Measurements from ENCODE around the gene GDF11.
A peak's percentile ranks its signal among the peaks of the same experiment; 100 is the strongest.

GDF11 gene

DNA sequence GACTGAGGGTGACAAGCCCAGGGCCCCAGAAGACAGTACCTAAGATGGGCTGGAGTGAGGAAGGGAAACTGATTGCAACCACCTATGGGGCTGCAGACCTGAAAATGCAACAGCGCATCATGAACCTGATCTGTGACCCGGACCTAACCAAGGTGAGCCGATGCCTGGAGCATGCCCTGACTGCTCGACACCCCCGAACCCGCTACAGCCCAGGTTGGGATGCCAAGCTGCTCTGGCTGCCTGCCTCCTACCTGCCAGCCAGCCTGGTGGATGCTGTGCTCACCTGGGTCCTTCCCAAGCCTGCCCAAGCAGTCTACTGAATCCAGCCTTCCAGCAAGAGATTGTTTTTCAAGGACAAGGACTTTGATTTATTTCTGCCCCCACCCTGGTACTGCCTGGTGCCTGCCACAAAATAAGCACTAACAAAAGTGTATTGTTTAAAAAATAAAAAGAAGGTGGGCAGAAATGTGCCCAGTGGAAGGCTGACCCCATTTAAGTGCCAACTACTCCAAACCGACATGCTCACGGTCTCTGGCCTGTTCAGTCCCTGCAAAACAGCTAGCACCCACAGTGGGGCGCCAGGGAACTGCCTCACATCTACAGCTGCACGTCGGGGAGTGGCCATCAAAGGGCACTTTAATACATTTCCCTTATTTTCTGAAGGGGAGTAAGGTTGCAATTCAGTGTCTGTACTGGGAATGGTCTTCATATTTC, 18.5 kb upstream of the GDF11 start:
- no peaks in the 10 kb centered on the region for H3K27me3 Mint-ChIP-seq (ENCODE audit: low read depth)
- H3K4me3 Mint-ChIP-seq, result peak overlapping the region; percentile 39
- peaks cover 18% of the 10 kb centered on the region for H3K36me3 Mint-ChIP-seq (ENCODE audit: low read depth)
- H3K27ac Mint-ChIP-seq, result peak overlapping the region; percentile 64
- H3K9me3 Mint-ChIP-seq, result no peaks in the 10 kb centered on the region
- H3K4me1 Mint-ChIP-seq (ENCODE audit: low read depth), result peaks cover 18% of the 10 kb centered on the region
- peak; percentile 54 for DNase-seq (ENCODE audit: low spot score)

DNA sequence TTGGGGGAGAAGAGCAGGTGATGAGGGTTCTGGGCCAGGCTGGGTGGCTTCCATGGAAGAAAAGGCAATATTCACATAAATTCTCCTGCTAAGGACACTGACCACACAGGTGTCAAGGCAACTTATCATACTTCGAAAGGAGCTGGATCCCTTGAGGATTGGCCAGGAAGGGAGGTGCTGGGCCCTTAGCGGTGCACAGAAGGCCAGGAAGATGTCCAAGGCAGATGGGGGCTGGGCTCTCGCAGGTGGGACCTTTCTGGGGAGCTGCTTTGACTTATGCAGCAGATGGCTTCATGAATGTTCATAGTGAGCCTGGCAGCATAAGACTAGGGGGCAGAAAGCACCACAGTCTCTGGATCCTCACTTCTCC, 18.0 kb upstream of the GDF11 start:
- H3K4me3 Mint-ChIP-seq, result peak overlapping the region; percentile 39

DNA sequence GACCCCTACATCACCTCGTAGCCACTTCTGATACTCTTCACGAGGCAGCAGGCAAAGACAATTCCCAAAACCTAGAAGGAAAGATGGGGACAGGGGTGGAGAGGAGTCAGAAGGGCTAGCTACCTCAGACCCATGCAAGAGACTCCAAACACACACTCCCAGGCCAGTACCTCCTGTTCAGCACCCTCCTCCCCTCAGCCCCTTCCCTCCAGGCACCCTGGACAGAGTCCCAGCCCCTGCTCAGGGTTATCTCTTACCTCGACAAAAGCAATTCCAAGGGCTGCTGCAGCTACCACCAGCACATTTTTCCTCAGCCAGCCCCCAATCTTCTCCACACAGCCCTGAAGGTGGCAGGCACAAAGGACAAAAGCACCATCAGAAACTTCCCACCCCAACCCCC, 17.4 kb upstream of the GDF11 start:
- Mint-ChIP-seq H3K36me3 (ENCODE audit: low read depth) (peaks cover 18% of the 10 kb centered on the region), H3K27ac (no peak overlapping the region), H3K4me1 (ENCODE audit: low read depth) (peaks cover 28% of the 10 kb centered on the region), H3K9me3 (no peaks in the 10 kb centered on the region), H3K4me3 (no peak overlapping the region), H3K27me3 (ENCODE audit: low read depth) (no peaks in the 10 kb centered on the region)
- DNase-seq (ENCODE audit: low spot score), result no peak

More for the DNA sequence above, 18.0 kb upstream of the GDF11 start:
- H3K27ac Mint-ChIP-seq, result peak overlapping the region; percentile 64
- DNase-seq (ENCODE audit: low spot score), result no peak
- peaks cover 22% of the 10 kb centered on the region for H3K4me1 Mint-ChIP-seq (ENCODE audit: low read depth)
- no peaks in the 10 kb centered on the region for H3K9me3 Mint-ChIP-seq
- peaks cover 18% of the 10 kb centered on the region for H3K36me3 Mint-ChIP-seq (ENCODE audit: low read depth)
- no peaks in the 10 kb centered on the region for H3K27me3 Mint-ChIP-seq (ENCODE audit: low read depth)

DNA sequence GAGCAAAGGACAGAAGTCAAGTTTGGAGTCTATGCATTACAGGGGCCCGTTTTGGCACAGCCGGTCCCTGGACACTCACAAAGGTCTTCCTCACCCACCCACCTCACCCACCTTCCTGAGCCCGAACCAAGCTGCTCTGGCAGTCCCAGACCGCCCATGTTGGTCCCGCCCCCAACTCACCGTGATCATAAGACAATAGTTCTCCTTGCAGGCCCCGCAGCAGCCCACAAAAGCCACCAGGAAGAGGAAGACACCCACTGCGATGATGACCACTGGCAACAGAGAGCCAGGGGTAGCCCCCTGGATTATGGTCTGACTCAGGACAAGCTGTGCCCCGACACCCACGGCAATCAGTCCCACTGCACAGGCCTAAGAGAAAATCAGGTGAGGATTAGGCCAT, 16.0 kb upstream of the GDF11 start:
- Mint-ChIP-seq H3K36me3 (ENCODE audit: low read depth) (peaks cover 18% of the 10 kb centered on the region), H3K27me3 (ENCODE audit: low read depth) (no peaks in the 10 kb centered on the region)

DNA sequence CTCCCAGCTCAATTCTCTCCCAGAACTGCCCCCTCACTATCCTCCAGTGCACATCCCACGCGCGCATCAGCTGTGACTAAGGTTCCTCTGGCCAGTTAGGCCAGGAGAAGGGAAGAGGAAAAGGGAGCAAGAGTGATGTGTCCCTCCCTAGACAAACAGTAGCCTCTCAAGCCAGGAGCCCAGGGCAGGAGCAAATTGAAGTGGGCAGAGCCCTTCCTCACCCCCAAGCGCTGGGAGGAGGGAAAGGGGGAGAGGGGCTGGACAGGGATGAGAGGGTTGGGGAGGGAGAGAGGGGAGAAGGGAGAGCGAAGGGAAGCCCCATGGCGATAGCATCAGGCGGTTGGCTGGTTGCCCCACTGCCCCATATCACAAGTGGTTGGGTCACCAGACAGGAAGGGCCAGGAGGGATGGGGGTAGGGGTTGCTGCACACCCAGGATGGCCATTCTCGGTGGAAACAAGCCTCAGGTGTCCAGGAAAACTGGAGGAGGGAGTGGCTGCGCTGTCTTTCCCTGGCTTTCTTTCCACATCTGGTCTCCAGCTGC, 15.2 kb upstream of the GDF11 start:
- Mint-ChIP-seq H3K27ac (peak overlapping the region; percentile 83), H3K4me1 (ENCODE audit: low read depth) (peaks cover 31% of the 10 kb centered on the region), H3K27me3 (ENCODE audit: low read depth) (no peaks in the 10 kb centered on the region), H3K9me3 (no peaks in the 10 kb centered on the region), H3K36me3 (ENCODE audit: low read depth) (peaks cover 18% of the 10 kb centered on the region), H3K4me3 (peak overlapping the region; percentile 83)
- DNase-seq (ENCODE audit: low spot score), result no peak

More for the DNA sequence above, 16.0 kb upstream of the GDF11 start:
- H3K4me3 Mint-ChIP-seq, result peak overlapping the region; percentile 83
- peaks cover 31% of the 10 kb centered on the region for H3K4me1 Mint-ChIP-seq (ENCODE audit: low read depth)
- H3K9me3 Mint-ChIP-seq, result no peaks in the 10 kb centered on the region
- H3K27ac Mint-ChIP-seq, result peak overlapping the region; percentile 83
- DNase-seq (ENCODE audit: low spot score), result no peak

DNA sequence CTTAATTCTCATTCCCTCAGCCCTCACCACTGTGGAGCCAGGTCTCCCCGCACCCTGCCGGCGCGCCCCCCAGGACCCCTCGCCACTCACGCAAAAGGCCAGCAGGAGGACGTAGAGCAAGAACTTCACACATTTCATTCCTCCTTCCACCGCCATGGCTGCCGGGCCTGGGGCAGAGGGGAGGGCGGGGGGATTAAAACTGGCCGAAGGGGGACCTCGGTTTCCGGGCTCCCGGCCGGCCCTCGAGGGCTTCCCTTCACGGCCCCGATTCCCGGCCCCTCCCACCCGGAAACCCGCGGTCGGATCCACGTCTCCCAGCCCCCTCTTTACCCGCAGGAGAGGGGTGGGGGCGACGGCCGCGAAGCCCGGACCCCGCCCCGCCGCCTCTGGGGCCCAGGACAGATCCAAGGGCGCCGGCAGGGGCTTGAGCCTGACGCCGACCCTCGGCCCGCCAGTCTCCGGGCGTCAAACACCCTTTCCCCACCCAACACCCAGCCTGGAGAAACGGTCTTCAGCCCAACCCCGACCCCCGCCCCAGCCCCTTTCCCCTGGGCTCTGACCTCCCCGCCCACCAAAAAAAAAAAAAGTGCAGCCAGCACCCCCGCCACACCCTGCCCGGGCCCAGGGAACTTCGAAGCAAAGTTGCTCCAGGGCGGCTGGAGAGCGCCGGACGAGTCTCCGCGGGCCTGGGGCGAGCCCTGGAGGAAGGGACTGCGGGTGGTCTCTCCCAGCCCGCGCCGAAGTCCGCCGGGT, 14.6 kb upstream of the GDF11 start:
- Mint-ChIP-seq H3K36me3 (ENCODE audit: low read depth) (peaks cover 18% of the 10 kb centered on the region), H3K4me3 (peak overlapping the region; percentile 83), H3K9me3 (no peaks in the 10 kb centered on the region), H3K4me1 (ENCODE audit: low read depth) (peaks cover 31% of the 10 kb centered on the region), H3K27ac (no peak overlapping the region), H3K27me3 (ENCODE audit: low read depth) (no peaks in the 10 kb centered on the region)
- DNase-seq (ENCODE audit: low spot score), result no peak

DNA sequence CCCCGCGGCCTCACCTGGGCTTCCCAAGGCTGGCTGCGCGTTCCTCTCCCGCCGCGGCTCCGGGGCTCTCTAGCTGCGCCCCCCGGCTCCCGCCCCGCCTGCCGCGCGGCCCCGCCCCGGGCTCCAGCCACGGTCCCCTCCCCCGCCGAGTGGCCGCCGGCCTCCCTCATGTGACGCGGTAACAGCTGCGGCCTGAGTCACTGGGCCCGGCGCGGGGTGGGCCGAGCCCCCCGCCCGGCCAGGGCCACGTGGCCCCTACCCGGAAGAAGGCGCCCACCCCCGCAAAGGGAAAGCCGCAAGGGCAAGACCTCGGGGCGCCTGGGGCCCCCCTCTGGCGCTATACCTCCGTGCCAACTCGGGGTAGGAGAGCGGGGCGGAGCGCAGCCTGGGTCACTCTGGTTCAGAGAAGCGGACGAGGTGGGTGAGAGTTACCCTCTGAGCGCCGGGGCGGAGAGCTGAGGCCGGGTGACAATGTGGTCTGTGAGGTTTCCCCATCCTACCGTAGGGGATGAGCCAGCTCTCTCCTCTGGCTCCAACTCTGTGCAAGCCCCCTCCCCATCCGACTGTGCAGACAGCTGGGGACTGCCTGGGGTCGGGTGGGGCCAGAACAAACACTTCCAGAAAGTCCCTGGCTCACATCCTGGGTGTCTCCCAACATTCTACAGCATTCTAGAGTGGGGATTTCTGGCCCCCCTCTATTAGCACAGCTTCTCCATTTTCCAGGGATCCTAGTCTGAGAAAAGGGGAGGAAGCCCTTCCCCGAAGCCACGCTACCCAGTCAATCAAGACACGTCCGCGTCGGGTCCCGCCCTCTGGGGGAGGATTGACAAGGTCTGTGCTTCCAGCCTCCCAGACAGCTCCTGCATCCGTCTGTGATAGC, 13.7 kb upstream of the GDF11 start, which contains the start of gene CD63:
TSS of gene CD63 (minus strand) at position 71 of the 880 bp plus-strand sequence. CDS start 668 bp downstream, outside the sequence.
- Mint-ChIP-seq H3K4me3 (peak within 1 kb of the TSS; percentile 88), H3K9me3 (no peaks in the 10 kb centered on the region), H3K36me3 (ENCODE audit: low read depth) (peaks cover 15% of the 10 kb centered on the region), H3K4me1 (ENCODE audit: low read depth) (peaks cover 31% of the 10 kb centered on the region), H3K27me3 (ENCODE audit: low read depth) (no peaks in the 10 kb centered on the region), H3K27ac (peak within 1 kb of the TSS; percentile 90)
- DNase-seq (ENCODE audit: low spot score), result peak; percentile 84

DNA sequence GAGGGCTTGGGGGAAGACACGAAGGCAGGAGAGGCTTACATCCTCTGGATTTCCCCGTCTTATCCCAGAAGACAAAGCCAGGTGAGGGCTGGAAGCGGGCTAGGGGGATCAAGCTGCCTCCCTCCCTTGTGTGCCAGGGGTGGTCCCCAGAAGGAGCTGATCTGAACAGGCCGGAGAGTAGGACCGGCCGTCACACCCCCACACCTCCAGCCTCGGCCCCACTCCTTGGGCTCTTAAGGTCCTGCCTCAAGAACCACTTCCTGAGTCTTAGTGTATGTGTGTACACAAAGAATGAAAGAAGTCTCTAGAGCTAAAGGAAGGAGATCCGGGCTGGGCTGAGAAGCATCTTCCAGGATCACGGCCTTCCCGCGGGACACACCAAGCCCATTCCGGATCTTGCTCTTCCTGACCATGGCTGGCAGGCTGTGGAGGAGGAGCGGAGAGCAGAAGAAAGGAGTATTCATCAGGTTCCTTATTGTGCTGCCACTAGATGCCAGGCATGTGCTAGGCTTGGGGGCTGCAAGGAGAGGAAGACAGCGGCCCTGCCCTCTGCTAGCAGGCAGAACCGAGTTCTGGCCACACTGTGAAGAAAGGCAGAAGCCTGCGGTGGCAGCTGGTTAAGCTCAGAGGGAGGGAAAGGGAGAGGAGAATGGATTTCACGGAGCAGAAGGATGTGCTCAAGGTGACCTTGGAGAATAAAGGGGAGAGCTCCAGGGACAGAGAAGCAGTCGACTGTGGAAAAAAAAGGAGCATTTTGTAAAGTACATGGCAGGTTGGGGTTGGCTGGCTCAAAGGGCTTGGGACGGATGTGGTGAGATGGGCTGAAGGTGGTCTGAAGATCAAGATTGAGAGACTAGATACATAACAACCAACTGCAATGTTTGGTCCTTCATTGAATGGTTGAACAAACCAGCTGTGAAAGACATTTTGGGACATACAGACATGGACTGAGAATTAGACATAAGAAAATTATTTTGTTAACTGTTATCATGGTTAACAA, 12.8 kb upstream of the GDF11 start:
- Mint-ChIP-seq H3K36me3 (ENCODE audit: low read depth) (peaks cover 10% of the 10 kb centered on the region), H3K9me3 (no peaks in the 10 kb centered on the region), H3K27ac (peak overlapping the region; percentile 90), H3K27me3 (ENCODE audit: low read depth) (no peaks in the 10 kb centered on the region), H3K4me3 (peak overlapping the region; percentile 88), H3K4me1 (ENCODE audit: low read depth) (peaks cover 26% of the 10 kb centered on the region)
- DNase-seq (ENCODE audit: low spot score), result peak; percentile 34

DNA sequence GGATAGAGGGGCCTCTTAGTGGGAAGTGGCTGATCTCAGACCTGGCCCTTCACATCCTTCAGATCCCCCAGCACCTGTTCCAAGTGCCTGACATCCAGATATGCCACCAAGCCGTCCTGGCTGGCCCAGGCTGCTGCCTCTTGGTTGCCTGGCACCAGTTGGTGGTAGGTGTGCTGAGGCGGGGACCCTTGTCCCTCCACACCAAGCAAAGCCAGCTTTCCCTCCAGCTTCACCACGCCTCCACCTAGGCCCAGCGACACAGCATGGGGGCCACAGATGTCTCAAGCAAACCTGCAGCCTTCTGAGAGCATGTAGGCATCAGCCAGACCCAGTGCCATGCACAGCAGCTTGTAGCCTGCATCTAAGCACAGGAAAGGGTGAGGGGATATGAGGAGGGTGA, 10.6 kb upstream of the GDF11 start:
- Mint-ChIP-seq H3K27me3 (ENCODE audit: low read depth) (no peaks in the 10 kb centered on the region), H3K4me1 (ENCODE audit: low read depth) (peaks cover 25% of the 10 kb centered on the region), H3K36me3 (ENCODE audit: low read depth) (no peaks in the 10 kb centered on the region), H3K4me3 (no peak overlapping the region), H3K27ac (no peak overlapping the region), H3K9me3 (no peaks in the 10 kb centered on the region)
- DNase-seq (ENCODE audit: low spot score), result no peak

DNA sequence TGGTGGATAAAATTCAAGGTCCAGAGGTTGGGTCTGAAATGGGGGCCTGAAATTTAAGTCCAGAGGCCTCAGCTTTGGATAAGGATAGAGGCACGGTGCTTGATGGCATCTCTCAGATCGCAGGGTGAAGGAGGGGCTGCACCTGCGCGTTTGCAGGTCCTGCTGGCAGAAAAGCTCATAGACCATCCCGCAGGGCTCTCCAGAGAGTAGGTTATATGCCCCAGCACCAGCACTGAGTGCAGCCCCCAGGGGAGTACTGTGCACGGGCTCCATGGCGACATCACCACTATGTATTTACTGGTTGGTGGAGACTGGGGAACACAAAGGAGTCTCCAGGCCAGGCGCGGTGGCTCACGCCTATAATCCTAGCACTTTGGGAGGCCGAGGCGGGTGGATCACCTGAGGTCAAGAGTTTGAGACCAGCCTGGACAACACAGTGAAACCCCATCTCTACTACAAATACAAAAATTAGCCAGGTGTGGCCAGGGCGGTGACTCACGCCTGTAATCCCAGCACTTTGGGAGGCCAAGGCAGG, 9.8 kb upstream of the GDF11 start:
- no peak for DNase-seq (ENCODE audit: low spot score)
- no peaks in the 10 kb centered on the region for H3K9me3 Mint-ChIP-seq
- H3K27me3 Mint-ChIP-seq (ENCODE audit: low read depth), result no peaks in the 10 kb centered on the region
- H3K36me3 Mint-ChIP-seq (ENCODE audit: low read depth), result no peaks in the 10 kb centered on the region
- peaks cover 28% of the 10 kb centered on the region for H3K4me1 Mint-ChIP-seq (ENCODE audit: low read depth)
- H3K4me3 Mint-ChIP-seq, result no peak overlapping the region
- no peak overlapping the region for H3K27ac Mint-ChIP-seq

DNA sequence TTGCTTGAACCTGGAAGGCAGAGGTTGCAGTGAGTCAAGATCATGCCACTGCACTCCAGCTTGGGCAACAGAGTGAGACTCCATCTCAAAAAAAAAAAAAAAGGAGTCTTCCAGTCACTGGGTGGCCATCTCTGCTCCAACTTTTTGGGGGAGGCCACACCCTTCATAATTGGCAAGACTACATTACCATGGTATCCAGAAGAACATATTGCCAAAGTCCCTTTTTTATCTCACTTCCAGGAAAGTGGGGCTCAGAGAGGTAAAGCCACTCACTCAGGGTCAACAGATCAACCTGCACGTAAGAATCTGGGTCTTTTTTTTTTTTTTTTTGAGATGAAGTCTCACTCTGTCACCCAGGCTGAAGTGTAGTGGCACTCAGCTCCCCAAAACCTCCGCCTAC, 9.1 kb upstream of the GDF11 start:
- Mint-ChIP-seq H3K4me1 (ENCODE audit: low read depth) (peaks cover 32% of the 10 kb centered on the region), H3K36me3 (ENCODE audit: low read depth) (no peaks in the 10 kb centered on the region), H3K27ac (no peak overlapping the region), H3K4me3 (no peak overlapping the region), H3K27me3 (ENCODE audit: low read depth) (no peaks in the 10 kb centered on the region), H3K9me3 (no peaks in the 10 kb centered on the region)
- DNase-seq (ENCODE audit: low spot score), result no peak

DNA sequence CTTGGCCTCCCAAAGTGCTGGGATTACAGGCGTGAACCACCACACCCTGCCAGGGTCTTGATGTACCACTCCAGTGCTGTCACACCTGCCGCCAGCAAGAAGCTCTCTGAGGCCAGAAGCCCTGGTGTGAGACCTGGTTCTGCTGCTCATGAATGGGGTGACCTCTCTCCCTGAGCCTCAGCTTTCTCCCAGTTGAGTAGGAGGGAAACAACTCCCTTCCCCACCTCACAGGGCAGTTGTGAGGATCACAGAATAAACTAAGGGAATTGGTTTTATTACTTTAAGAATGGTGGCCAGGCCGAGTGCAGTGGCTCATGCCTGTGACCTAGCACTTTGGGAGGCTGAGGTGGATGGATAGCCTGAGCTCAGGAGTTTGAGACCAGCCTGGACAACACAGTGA, 8.3 kb upstream of the GDF11 start:
- H3K27me3 Mint-ChIP-seq (ENCODE audit: low read depth), result no peaks in the 10 kb centered on the region
- peaks cover 33% of the 10 kb centered on the region for H3K4me1 Mint-ChIP-seq (ENCODE audit: low read depth)
- no peak overlapping the region for H3K27ac Mint-ChIP-seq
- no peak for DNase-seq (ENCODE audit: low spot score)
- H3K4me3 Mint-ChIP-seq, result no peak overlapping the region
- no peaks in the 10 kb centered on the region for H3K9me3 Mint-ChIP-seq
- no peaks in the 10 kb centered on the region for H3K36me3 Mint-ChIP-seq (ENCODE audit: low read depth)

All from T-helper 2 cell treated with Interferon-gamma antibody and Interleukin-4, amounts not matched to agents 5 μg/mL and 100 μg/mL, for 36 hours (primary cell).